Activated T-cell treated with anti-CD3 and anti-CD28 coated beads for 4 hours (primary cell): ENCODE data around the gene MYH11.
"Not testable (repeated sequence)": the region's sequence is repeated elsewhere in the genome, so short reads cannot be mapped to it uniquely, and the experiment has no call there.

ENCODE experiments used
- DNase-seq: peaks from one replicate; pipeline ENCODE4 v3.0.0-alpha.2; 2020

Gene MYH11

GRCh38 chr16:15701975-15702970 lies 154.6 kb downstream of the MYH11 start:
- DNase-seq: no peak

GRCh38 chr16:15701367-15701766 lies 155.5 kb downstream of the MYH11 start:
- no peak for DNase-seq

- DNase-seq: no peak
Measured at GRCh38 chr16:15699819-15700218, 157.0 kb downstream of the MYH11 start.

GRCh38 chr16:15694499-15694898 lies 162.3 kb downstream of the MYH11 start:
- DNase-seq: no peak

GRCh38 chr16:15692508-15692907 lies 164.3 kb downstream of the MYH11 start:
- DNase-seq: not testable (repeated sequence)

GRCh38 chr16:15691046-15691445 lies 165.8 kb downstream of the MYH11 start:
- no peak for DNase-seq

GRCh38 chr16:15690296-15690695 lies 166.5 kb downstream of the MYH11 start:
- no peak for DNase-seq

- no peak for DNase-seq
Measured at GRCh38 chr16:15689290-15689689, 167.5 kb downstream of the MYH11 start.

- no peak for DNase-seq
Measured at GRCh38 chr16:15686287-15686686, 170.5 kb downstream of the MYH11 start.

GRCh38 chr16:15682105-15682570 lies 174.7 kb downstream of the MYH11 start:
- DNase-seq: no peak

GRCh38 chr16:15677447-15677846 lies 179.4 kb downstream of the MYH11 start:
- DNase-seq: no peak

GRCh38 chr16:15676506-15676905 lies 180.3 kb downstream of the MYH11 start:
- DNase-seq: no peak

- no peak for DNase-seq
Measured at GRCh38 chr16:15674571-15674970, 182.3 kb downstream of the MYH11 start.

- DNase-seq: peak; percentile 33
Measured at GRCh38 chr16:15672514-15673167, 184.2 kb downstream of the MYH11 start.

- DNase-seq: not testable (repeated sequence)
Measured at GRCh38 chr16:15672127-15672513, 184.7 kb downstream of the MYH11 start.

GRCh38 chr16:15671530-15672117 lies 185.2 kb downstream of the MYH11 start:
- no peak for DNase-seq

- DNase-seq: no peak
Measured at GRCh38 chr16:15667091-15667742, 189.6 kb downstream of the MYH11 start.

- no peak for DNase-seq
Measured at GRCh38 chr16:15665107-15665506, 191.7 kb downstream of the MYH11 start.

- no peak for DNase-seq
Measured at GRCh38 chr16:15660203-15660601, 196.6 kb downstream of the MYH11 start.

GRCh38 chr16:15658556-15658955 lies 198.3 kb downstream of the MYH11 start:
- DNase-seq: no peak

GRCh38 chr16:15658149-15658548 lies 198.7 kb downstream of the MYH11 start:
- no peak for DNase-seq

- not testable (repeated sequence) for DNase-seq
Measured at GRCh38 chr16:15655561-15655960, 201.3 kb downstream of the MYH11 start.

GRCh38 chr16:15654591-15654990 lies 202.2 kb downstream of the MYH11 start:
- no peak for DNase-seq
